HG03280 (cell line): Measurements from ENCODE around the gene MYOZ1.

ENCODE experiments used
- ATAC-seq: cut with Tn5 transposase; IDR thresholded peaks from one replicate; pipeline ENCODE4 v1.9.1; 2021; ENCODE audit warnings: mild to moderate bottlenecking, moderate library complexity; ENCODE audit not compliant: unreplicated experiment

Gene MYOZ1

DNA sequence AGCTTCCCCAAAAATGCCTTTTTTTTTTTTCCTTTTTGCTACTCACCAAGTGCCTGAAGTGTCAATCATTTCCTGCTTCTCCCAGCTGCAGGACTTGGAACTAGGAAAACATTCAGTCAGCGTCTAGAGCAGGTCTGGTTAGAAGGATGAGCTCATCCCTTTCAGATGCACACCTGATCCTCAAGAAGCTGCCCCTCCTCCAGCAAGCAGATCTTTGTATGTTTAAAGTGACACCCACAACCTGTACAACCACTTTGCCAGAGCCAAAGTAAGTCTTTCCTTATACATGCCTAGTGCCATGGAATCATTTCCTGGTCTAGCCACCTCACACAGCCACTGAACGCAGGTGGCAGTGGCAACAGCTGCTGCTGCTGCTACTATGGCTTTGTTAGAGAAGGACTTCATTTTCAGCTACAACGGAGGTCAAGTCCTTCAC lies 39.8 kb downstream of the MYOZ1 start:
- no peak for ATAC-seq

DNA sequence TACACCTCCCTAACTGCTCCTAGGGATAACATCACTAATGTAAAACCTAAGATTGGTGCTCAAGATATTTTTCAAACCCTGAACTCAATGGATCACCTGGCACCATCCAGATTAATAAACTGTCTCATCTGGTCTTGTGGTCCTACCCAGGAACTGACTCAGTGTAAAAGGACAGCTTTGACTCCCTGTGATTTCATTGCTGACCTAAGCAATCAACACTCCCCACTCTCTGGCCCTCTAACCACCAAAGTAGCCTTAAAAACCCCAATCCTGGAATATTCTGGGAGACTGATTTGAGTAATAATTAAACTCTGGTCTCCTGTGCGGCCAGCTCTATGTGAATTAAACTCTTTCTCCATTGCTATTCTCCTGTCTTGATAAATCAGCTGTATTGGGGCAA lies 43.9 kb downstream of the MYOZ1 start:
- ATAC-seq = no peak

GRCh38 chr10:73593812-73594211 lies 47.5 kb downstream of the MYOZ1 start:
- ATAC-seq = no peak

DNA sequence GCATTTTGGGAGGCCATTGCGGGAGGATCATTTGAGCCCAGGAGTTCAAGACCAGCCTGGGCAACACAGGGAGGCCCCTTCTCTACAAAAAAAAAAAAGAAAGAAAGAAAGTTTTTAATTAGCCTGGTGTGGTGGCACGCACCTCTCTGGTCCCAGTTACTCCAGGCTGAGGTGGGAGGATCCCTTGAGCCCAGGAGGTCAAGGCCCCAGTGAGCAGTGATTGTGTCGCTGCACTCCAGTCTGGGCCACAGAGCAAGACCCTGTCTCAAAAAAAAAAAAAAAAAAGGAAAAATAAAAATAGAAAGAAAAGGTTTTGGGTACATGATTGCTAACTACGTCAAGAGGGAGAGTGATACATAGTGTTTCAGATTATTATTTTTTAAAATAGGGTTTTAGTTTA lies 48.2 kb downstream of the MYOZ1 start:
- no peak for ATAC-seq

GRCh38 chr10:73591935-73592699 lies 49.2 kb downstream of the MYOZ1 start:
- no peak for ATAC-seq

GRCh38 chr10:73590881-73591799 lies 50.1 kb downstream of the MYOZ1 start, which contains the start of gene USP54:
TSS of gene USP54 (minus strand) at chr10:73591342. CDS start at chr10:73575658, 15,684 bp downstream.
- ATAC-seq = no peak

- no peak for ATAC-seq
Observed at GRCh38 chr10:73589563-73590126, 51.6 kb downstream of the MYOZ1 start.

DNA sequence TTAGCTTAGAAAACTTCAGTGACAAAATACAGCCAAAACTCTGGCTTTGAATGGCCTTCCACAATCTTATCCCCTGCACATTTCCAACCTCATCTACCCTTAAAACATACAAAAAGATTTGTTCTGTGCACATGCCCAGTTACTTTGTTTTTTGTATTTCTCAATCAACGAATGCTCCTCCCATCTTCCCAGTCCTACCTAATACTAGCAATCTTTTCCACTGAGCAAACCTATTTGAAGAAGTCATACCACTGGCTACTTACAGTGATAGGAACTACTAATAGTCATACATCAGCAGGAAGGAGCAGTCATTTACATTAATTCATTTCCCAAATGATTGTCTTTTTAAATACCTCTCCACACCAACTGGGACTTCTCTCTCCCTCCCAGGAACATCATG lies 52.6 kb downstream of the MYOZ1 start:
- no peak for ATAC-seq

DNA sequence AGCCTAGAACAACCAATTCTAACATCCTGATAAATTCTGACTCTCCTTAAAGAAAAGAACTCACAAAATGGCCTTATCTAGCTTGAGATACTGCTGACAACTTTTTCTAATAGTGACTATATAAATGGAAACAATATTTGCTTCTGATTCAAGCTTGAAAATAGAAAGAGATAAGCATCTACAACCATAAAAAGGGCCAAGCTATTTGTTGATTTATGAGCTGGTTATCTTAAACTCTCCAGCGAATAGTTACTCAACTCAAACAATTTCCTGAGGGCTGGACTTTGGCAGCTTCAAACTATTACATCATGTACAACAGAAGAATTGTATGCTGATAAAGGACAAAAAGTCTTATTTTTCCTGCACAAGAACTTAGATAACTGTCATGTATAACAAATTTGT lies 54.7 kb downstream of the MYOZ1 start:
- ATAC-seq = no peak

DNA sequence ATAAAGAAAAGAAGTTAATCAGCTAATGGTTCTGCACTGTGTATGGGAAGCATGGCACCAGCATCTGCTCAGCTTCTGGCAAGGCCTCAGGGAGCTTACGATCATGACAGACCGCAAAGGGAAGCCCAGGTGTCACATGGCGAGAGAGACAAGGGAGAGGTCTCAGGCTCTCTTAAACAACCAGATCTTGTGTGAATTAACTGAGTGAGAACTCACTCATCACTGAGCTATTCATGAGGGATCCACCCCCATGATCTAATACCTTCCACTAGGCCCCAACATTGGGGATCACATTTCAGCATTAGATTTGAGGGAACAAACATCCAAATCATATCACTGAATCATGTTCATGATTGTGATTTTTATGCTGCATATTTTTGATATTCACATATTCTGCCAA lies 55.9 kb downstream of the MYOZ1 start:
- ATAC-seq = no peak

- ATAC-seq = no peak
Observed at GRCh38 chr10:73584737-73585136, 56.5 kb downstream of the MYOZ1 start.

- no peak for ATAC-seq
Observed at GRCh38 chr10:73581918-73582317, 59.4 kb downstream of the MYOZ1 start.
